Esophagus (tissue), 2 donors: ENCODE measurements around the gene TMEM91. TPM values are rescaled to one million over a fixed set of nuclear protein-coding genes. Genes with fewer than 3 reads are reported as not detected.
A peak's percentile ranks its signal among the peaks of the same experiment; 100 is the strongest.
"Not testable (repeated sequence)": the region's sequence is repeated elsewhere in the genome, so short reads cannot be mapped to it uniquely, and the experiment has no call there.

Experiments used
- H3K27ac ChIP-seq, 2 donors: one replicate each; pipeline ENCODE4 v1.5.1; 2013; ENCODE audit warnings: low read depth in 2 of 2, mild to moderate bottlenecking in 2 of 2, inconsistent platforms in 1 of 2, low read length in 1 of 2, moderate library complexity in 1 of 2
- H3K27me3 ChIP-seq, 2 donors: one replicate each; pipeline ENCODE4 v1.6.1; 2013; ENCODE audit warnings: low read length in 2 of 2, control low read depth in 1 of 2, mild to moderate bottlenecking in 1 of 2; ENCODE audit not compliant: insufficient read depth in 2 of 2, control insufficient read depth in 1 of 2
- H3K36me3 ChIP-seq, 2 donors: one replicate each; pipeline ENCODE4 v1.6.1; 2013; ENCODE audit warnings: low read length in 1 of 2; ENCODE audit not compliant: control insufficient read depth in 2 of 2, insufficient read depth in 2 of 2
- H3K4me1 ChIP-seq, 2 donors: one replicate each; pipeline ENCODE4 v1.6.1; 2013; ENCODE audit warnings: low read length in 1 of 2; ENCODE audit not compliant: control insufficient read depth in 2 of 2, insufficient read depth in 2 of 2
- H3K4me3 ChIP-seq, 2 donors: one replicate each; pipeline ENCODE4 v1.5.1; 2013; ENCODE audit warnings: low read length in 2 of 2, mild to moderate bottlenecking in 2 of 2, low read depth in 1 of 2, moderate library complexity in 1 of 2
- H3K9me3 ChIP-seq, 2 donors: one replicate each; pipeline ENCODE4 v1.6.1; 2013; ENCODE audit warnings: mild to moderate bottlenecking in 2 of 2, low read depth in 1 of 2, low read length in 1 of 2, moderate library complexity in 1 of 2; ENCODE audit not compliant: control insufficient read depth in 2 of 2, insufficient read depth in 1 of 2
- WGBS, 2 donors: extraction: QIAGEN DNeasy Blood & Tissue Kit; methylation state at CpG; one replicate each; pipeline ENCODE4 v1.1.7; 2013; 5-methylcytosine and 5-hydroxymethylcytosine counted together
- polyA plus RNA-seq, 2 donors: library from polyadenylated mRNA; stranded (reverse); fragments of 200-250 nt; gene quantifications; one replicate each; pipeline ENCODE4 v1.2.3, GENCODE V29; 2013
- donor health status: healthy with polysubstance abuse.
- donor health status: Bipolar disorder and iron deficiency.

TMEM91 gene
- polyA plus RNA-seq, 2 donors, result 13.8 to 17.3 TPM

GRCh38 chr19:41407271-41407670, 30.9 kb downstream of the TMEM91 start:
- peak overlapping the region; percentile 12 to 53 for H3K27ac ChIP-seq
- H3K36me3 ChIP-seq, result peaks cover 0 to 10% of the 10 kb centered on the region in 2 donors

GRCh38 chr19:41408256-41408655, 31.9 kb downstream of the TMEM91 start:
- 77% methylated on average over 4 of the region's 4 CpGs for WGBS, 2 donors
- H3K27ac ChIP-seq, result no peak overlapping the region
- peaks cover 0 to 12% of the 10 kb centered on the region in 2 donors for H3K36me3 ChIP-seq
- H3K27me3 ChIP-seq, result no peaks in the 10 kb centered on the region
- H3K4me3 ChIP-seq, result no peak overlapping the region
- no peaks in the 10 kb centered on the region for H3K9me3 ChIP-seq
- H3K4me1 ChIP-seq, result peaks cover 5 to 15% of the 10 kb centered on the region in 2 donors

More at GRCh38 chr19:41407271-41407670, 30.9 kb downstream of the TMEM91 start:
- no peaks in the 10 kb centered on the region for H3K27me3 ChIP-seq
- peaks cover 5 to 18% of the 10 kb centered on the region in 2 donors for H3K4me1 ChIP-seq
- no peaks in the 10 kb centered on the region for H3K9me3 ChIP-seq
- H3K4me3 ChIP-seq, result no peak overlapping the region
- 59 to 60% methylated on average over 4 of the region's 4 CpGs for WGBS, 2 donors

GRCh38 chr19:41408846-41409245, 32.5 kb downstream of the TMEM91 start:
- Histone ChIP-seq H3K36me3 (peaks cover 0 to 15% of the 10 kb centered on the region in 2 donors), H3K27ac (peak overlapping the region in 1 of 2 donors; percentile 3), H3K4me1 (peaks cover 3 to 11% of the 10 kb centered on the region in 2 donors)
- WGBS, 2 donors, result 90 to 91% methylated on average over 5 of the region's 5 CpGs
- not testable (repeated sequence) for H3K4me3 ChIP-seq, H3K9me3 ChIP-seq, H3K27me3 ChIP-seq

- Histone ChIP-seq H3K27me3 (no peaks in the 10 kb centered on the region), H3K36me3 (peaks cover 0 to 15% of the 10 kb centered on the region in 2 donors), H3K9me3 (no peaks in the 10 kb centered on the region), H3K27ac (peak overlapping the region in 1 of 2 donors; percentile 3), H3K4me3 (no peak overlapping the region), H3K4me1 (peaks cover 3 to 11% of the 10 kb centered on the region in 2 donors)
- WGBS, 2 donors, result 57 to 67% methylated on average over 4 of the region's 4 CpGs
Observed at GRCh38 chr19:41409288-41409687, 33.0 kb downstream of the TMEM91 start.

DNA sequence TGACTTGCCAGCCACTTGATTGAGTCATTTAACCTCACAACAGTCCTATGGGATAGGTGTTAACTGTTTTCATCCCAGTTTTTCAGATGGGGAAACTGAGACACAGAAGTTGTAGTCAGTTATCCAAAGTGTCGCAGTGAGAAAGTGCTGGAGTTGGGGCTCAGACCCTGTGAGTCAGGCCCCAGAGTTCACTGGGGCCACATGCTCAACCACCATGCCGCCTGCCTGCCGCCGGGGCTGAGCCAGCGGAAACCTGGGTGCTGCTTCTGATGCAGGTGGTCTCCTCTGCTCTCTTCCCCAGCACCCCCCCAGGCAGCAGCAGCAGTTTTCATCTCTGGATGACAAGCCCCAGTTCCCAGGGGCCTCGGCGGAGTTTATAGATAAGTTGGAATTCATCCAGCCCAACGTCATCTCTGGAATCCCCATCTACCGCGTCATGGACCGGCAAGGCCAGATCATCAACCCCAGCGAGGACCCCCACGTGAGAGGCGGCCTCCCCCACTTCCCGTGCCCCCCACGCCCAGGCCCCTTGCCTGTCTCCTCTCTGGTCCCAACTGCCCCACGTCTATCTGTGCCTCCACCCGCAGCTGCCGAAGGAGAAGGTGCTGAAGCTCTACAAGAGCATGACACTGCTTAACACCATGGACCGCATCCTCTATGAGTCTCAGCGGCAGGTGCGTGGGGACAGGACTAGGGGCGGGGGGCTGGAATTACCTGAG, 34.2 kb downstream of the TMEM91 start:
- Histone ChIP-seq H3K27ac (peak overlapping the region in 1 of 2 donors; percentile 15), H3K4me1 (peaks cover 3 to 13% of the 10 kb centered on the region in 2 donors), H3K9me3 (no peaks in the 10 kb centered on the region), H3K27me3 (no peaks in the 10 kb centered on the region), H3K36me3 (peaks cover 5 to 26% of the 10 kb centered on the region in 2 donors), H3K4me3 (no peak overlapping the region)
- 92 to 93% methylated on average over 23 of the region's 23 CpGs for WGBS, 2 donors

DNA sequence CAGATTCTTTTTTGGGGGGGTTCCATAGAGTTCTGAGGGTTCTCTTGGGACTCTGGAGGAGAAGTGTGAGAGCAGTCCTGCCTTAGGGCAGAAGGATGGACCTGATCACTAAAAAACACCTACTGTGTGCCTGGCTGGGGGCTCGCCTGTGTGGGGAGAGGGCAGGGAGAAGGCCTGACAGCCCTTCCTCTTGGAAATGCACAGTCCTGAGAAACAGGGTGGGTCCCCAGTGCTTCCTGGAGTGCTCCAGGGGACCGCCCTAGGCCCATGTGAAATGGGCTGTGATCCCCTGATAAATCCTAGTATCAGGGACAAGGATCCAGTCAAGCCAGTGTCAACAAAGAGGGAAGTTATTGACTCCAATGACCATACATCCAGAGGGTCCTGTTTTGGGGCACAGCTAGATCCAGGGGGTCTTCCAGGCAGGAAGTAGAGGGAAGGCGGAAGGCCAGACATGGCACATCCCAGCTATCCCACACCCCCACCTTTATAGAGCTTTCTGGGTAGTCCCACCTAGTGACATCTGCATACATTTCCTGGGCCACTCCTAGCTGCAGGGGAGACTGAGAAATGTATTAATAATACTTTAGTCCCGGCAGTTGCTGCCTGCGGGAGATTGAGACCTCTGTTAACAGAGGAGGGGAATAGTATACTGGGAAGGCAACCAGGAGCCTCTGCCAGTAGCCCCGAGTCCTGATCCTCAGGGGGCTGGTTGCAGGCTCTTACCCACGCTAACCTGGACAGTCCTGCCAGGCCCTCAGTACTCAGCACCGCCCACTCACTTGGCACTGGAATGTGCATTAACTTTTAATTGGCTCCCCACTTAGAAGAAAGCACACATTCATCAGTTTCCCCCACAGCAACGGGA, 35.0 kb downstream of the TMEM91 start:
- 56 to 67% methylated on average over 9 of the region's 9 CpGs for WGBS, 2 donors
- H3K9me3 ChIP-seq, result no peaks in the 10 kb centered on the region
- peak overlapping the region; percentile 23 to 54 for H3K27ac ChIP-seq
- H3K4me1 ChIP-seq, result peaks cover 3 to 7% of the 10 kb centered on the region in 2 donors
- H3K4me3 ChIP-seq, result no peak overlapping the region
- H3K36me3 ChIP-seq, result peaks cover 5 to 30% of the 10 kb centered on the region in 2 donors
- no peaks in the 10 kb centered on the region for H3K27me3 ChIP-seq

DNA sequence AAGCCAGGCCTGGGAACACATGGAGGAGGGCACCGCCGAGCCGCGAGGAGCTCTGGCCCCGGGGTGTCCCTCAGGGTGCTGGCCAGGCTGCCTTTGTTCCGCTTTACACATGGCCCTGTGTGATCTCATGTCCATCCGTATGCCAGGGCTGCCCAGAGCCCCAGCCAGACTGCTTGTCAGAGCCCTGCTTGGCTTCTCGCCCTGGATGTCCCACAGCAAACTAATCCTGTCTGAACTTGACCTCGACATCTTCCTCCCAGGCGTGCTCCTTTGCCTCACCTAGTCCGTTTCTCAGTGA, 35.6 kb downstream of the TMEM91 start:
- H3K36me3 ChIP-seq, result peaks cover 5 to 31% of the 10 kb centered on the region in 2 donors
- H3K9me3 ChIP-seq, result no peaks in the 10 kb centered on the region

DNA sequence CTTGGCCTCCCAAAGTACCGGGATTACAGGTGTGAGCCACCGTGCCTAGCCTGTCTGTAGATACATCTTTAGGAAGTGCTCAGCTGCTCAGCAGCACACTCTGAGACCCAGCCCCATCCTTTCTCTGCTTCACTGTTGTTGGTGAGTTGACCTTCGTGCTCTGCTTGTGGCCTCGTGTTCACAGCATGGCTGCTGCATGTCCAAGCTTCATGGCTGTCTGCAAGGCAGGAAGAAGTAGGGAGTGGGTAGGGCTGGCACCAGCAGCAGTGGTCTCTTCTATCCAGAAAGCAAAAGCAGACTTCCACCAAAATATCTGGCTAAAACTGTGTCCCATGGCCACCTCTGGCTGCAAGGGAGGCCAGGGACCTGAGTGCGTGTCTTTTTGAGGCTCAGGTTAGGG, 36.6 kb downstream of the TMEM91 start:
- 96 to 97% methylated on average over 5 of the region's 5 CpGs for WGBS, 2 donors
- Histone ChIP-seq H3K36me3 (peaks cover 5 to 31% of the 10 kb centered on the region in 2 donors), H3K4me3 (no peak overlapping the region), H3K9me3 (no peaks in the 10 kb centered on the region), H3K4me1 (peaks cover 3 to 7% of the 10 kb centered on the region in 2 donors), H3K27me3 (no peaks in the 10 kb centered on the region), H3K27ac (no peak overlapping the region)

More for the DNA sequence above, 35.6 kb downstream of the TMEM91 start:
- Histone ChIP-seq H3K4me1 (peaks cover 3 to 7% of the 10 kb centered on the region in 2 donors), H3K27me3 (no peaks in the 10 kb centered on the region), H3K4me3 (no peak overlapping the region), H3K27ac (peak overlapping the region; percentile 23 to 54)
- WGBS, 2 donors, result 51 to 68% methylated on average over 11 of the region's 11 CpGs

GRCh38 chr19:41413947-41414346, 37.6 kb downstream of the TMEM91 start:
- 91 to 92% methylated on average over 10 of the region's 10 CpGs for whole genome bisulfite sequencing, 2 donors
- no peak overlapping the region for H3K27ac ChIP-seq
- peaks cover 0 to under 1% of the 10 kb centered on the region in 2 donors for H3K9me3 ChIP-seq
- H3K4me1 ChIP-seq, result peaks cover 3 to 7% of the 10 kb centered on the region in 2 donors
- peaks cover 12 to 33% of the 10 kb centered on the region in 2 donors for H3K36me3 ChIP-seq
- no peak overlapping the region for H3K4me3 ChIP-seq
- H3K27me3 ChIP-seq, result no peaks in the 10 kb centered on the region
